ENCODE data around the gene SLC9A9.

Gene SLC9A9

GRCh38 chr3:143484846-143485512 is 363.3 kb downstream of the SLC9A9 start:
- no peak for DNase-seq

DNA sequence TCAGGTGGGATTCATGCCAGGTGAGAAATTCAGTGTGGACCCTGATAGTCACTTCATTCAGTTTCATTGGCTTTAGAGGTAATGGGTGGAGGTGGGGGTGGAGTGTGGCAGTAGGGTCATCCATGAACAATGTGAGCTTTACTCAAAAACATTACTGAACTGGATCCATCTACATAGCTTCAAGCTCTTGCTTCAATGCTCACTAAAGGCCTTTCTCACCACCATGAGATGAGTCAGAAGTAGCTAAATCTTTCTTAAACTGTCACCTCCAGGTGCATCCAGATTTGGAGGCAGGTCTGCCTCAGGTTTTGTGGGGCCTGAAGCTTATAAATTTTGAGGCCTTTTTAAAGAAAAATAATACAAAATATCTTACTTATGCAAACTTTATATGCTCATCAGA is 365.1 kb downstream of the SLC9A9 start:
- DNase-seq = no peak

DNA sequence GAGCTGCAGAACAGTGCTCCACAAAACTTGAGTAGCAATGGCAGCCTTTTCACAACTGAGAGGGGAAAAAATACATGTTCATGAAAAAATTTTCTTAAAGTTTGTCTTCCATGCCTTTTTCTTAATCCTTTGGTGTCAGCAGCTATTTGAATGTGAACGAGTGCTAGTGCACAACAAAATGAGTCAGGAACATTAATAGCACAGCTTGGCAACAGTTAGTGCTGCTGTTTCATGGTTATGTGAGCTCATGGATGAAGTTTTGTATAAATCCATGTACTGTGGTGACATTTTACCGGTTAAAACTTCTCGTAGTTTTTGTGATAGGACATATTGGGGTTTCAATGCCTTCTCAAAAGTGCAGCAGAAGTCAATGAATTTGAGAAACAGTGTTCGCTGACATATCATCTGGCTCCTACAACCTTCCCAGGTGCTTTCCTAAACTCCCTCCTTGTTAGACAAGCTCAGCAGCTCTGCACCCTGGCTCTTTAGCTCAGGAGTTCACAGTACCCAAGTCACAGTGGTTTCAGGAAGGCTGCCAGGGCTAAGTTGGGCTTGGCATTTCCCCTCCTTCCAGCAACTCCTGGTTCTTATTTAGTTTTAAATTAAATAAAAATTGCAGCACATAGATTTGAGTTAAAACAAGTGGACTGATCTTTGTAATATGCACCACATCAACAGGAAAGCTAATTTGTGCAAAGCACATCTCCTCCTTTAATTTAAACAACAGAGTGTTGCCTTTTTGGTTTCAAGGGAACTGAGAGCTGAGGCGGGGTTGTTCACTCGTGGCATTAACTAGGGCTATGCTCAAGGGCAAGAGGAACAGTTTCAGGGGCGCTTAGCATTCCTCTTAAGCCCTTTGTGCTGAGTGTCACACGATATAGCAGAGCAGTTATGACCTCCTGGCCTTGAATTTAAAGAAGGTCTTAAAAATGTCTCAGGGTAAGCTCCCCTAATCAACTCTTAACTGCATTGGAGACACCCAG is 365.9 kb downstream of the SLC9A9 start:
- DNase-seq = no peak

GRCh38 chr3:143480344-143480743 is 367.9 kb downstream of the SLC9A9 start:
- DNase-seq = no peak

DNA sequence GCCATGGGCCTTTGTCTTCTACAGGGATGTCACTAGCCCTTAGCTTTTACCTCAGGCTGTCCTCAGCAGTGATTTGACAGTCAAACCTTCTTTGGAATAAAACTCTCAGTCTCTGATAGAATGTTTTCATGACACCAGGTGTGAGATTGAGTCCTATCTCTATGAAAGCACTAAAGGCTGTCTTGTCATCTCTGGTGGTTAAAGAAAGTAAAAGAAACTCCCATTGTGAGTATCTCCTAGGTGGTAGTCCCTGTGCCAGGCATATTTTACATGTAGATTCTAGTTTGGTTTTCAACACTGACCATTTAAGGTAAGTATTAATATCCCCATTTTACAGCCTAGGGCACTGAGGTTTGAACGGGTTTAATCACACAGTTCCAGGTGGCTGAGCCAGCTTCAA is 368.5 kb downstream of the SLC9A9 start:
- DNase-seq = no peak

DNA sequence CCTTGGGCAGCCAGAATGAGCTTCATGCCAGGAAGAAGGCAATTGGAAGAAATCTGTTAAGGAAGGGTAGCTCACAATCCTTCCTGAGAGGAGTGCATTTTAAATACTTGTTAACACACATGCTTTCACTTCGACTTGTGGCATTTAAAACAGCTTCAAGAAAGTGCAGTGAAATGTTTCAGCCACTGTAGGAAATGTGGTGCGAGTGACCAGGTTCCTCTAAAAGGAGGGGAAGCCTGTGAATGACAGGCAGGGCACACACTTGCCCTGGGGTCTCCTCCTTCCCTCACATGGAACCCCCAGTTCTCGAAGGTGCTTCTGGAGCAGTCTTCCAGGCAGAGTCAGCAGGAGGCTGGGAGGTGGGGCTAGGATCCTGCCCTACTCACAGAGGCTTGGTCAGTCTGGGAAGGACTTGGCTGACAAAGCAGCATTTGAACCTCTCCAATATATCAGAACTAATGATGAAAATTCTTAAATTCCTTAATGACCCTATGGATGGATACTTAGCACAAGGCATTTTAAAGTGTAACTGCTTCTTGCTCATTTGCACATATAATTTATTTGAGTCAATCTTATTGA is 370.1 kb downstream of the SLC9A9 start:
- DNase-seq = no peak

DNA sequence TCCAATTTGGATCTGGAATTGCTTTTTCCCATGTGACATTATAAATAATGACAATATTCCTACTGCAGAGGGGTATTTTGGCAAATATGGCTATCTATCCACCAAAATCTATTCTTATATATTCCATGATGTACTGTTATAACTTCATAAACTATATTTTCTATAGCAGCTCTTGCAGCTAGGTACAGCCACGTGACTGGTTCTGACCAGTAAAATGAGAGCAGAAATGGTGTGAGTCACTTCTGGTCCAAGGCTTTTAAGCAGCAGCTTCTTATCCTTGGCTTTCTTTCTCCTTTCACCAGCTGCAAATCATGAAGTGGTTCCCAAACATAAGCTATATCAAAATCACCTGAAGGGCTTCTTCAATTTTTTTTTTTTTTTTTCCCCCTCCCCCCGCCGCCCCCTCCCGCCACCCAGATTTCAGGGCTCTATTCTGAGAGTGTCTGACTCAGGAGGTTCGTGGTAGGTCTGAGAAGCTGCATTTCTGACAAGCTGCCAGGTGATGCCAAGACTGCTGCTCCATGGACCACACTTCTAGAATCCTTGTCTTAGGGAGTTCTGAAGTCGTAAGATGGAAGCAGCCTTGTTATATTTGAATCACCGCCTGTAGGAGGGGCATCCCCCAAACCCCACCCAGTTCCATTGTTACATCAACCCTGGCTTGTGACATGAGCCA is 371.2 kb downstream of the SLC9A9 start:
- DNase-seq = no peak

DNA sequence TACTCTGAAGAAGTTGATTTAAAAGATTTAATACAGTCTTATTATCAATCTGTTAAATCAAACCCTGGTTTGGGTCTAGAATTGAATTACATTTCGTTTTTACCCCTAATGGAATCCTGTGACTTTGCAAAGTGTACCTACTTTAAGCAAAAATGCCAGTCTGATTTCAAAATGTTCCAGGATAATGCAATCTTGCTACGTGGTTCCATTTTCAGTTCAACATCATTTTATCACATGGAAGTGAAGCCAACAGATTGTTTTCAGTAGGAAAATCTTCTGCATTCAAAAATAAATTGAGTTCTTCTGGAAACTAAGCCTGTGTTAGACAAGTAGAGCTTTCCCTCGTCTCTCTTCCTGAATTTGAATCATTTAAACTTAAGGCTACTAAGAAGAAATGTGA is 372.3 kb downstream of the SLC9A9 start:
- no peak for DNase-seq

- DNase-seq = no peak
Observed at GRCh38 chr3:143472731-143473523, 375.3 kb downstream of the SLC9A9 start.

DNA sequence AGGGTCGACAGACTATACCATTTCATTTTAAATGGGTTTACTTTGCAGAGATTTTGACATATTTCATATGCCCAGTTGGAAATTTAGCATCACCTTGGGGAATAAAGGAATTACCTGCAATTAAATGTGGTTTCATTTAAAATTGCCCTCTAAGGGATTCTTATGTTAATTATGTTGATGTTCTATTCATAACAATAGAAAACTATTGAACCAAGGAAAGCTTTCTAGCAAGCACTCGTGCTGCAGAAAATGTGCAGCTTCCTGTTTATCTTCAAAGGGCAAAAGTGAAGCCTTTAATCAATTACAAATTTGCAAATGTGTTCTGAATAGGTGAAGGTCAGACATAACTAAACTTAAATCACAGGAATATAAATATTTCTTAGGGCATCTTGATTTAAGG is 376.6 kb downstream of the SLC9A9 start:
- DNase-seq = no peak

DNA sequence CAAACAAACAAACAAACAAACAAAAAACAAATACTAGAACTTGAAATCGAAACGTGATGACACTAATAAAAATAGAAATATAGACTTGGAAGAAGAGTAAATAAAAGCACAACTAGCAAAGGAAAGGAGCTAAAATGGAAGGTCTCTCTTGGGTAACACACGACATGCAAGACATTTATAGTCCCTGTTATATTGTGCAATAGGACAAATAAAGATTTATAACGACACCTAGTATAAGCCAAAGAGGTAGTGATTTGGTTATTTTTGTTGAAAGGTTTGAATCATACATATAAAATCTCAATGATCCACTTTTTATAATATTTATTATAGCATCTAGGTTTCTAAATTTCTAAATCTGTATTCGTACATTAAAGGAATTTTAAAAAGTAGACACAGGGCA is 379.1 kb downstream of the SLC9A9 start:
- no peak for DNase-seq

DNA sequence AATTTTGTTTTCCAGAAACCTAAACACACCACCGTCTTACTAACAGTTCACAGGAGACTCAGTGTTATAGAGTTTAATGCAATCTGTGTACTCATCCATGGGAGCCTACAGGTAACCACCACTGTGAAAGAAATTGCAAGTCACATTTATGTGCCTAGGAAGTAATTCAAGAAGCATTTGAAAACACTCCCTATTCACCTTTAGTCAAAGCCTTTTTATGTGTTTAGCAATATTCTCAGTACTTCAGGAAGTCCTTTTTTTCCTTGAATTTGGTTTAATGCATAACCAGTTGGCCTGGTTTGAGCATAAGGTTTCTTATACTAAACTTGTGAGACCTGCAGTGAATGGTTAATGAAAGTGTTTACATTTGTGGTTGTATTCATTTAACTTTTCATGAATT is 382.6 kb downstream of the SLC9A9 start:
- no peak for DNase-seq

DNA sequence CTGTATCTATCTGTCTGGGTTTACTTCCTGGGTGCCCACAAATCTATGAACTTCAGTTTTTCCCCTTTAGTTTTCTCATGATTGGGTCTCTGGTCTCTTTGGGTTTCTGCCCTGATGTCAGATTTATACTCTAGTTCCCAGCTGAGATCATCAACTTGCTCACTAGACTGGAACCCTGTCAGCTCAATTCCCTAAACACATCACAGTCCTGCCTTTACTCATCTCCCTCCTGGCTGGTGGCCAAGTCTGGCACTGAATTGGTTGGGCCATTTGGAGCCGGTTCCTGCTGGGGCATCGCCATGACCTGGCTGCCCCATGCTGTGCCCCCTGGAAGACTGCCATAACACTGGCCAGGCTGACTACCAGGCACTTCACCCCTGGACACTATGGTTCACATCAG is 383.4 kb downstream of the SLC9A9 start:
- no peak for DNase-seq

- no peak for DNase-seq
Observed at GRCh38 chr3:143455480-143455879, 392.8 kb downstream of the SLC9A9 start.

GRCh38 chr3:143450632-143451031 is 397.6 kb downstream of the SLC9A9 start:
- no peak for DNase-seq

GRCh38 chr3:143447491-143447890 is 400.8 kb downstream of the SLC9A9 start:
- DNase-seq = no peak

- DNase-seq = no peak
Observed at GRCh38 chr3:143445118-143445517, 403.1 kb downstream of the SLC9A9 start.

DNA sequence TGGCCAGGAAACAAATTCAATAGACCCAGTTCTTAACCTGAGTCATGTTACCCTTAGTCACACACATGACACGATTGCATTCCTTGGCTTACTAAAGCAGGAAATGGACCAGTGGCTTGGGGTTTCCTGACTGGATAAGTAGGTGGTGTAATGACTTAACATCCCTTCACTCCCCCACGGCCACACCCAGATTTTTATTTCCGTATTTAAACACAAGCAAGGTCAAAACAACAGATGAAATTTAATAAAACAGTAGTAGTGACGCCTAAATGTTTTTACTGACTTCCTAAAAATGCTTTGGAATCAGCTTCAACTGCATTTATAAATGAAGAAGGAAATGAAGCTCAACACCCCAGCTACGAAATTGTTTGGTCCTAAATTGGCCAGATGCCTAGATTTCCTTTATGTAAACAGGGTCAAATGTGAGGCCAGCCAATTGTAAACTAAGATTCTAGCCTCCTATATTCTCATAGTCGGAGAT is 404.4 kb downstream of the SLC9A9 start:
- peak; percentile 94 for DNase-seq

DNA sequence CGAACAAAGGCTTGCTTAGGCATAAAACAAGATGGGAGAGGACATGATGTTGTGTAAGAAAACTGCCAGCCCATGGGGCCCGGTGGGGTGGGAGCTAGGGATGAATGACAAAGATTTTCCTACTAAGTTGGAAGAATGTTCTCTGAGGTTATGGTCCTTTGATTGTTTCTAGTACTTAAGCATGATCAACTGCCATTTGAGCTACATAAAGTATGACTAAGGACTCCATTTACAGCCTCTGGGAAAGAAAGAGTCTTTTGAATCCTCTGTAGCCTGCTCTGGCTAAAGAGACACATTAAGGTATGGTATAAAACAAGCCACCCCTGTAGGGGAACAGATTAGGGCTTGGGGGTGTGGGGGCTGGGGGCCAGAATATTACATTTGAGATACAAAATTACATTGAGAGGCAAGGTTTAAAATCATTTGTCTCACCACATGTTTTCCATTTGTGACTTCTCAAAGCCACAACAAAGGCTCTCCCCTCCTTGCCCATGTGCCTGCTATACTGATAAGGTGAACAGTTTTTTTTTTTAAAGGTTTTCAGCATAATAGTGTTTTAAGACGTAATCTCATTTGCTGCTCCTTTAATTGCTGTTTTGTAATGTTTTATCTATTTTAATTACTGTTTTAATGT is 405.3 kb downstream of the SLC9A9 start:
- no peak for DNase-seq

- DNase-seq = no peak
Observed at GRCh38 chr3:143441516-143442171, 406.6 kb downstream of the SLC9A9 start.

DNA sequence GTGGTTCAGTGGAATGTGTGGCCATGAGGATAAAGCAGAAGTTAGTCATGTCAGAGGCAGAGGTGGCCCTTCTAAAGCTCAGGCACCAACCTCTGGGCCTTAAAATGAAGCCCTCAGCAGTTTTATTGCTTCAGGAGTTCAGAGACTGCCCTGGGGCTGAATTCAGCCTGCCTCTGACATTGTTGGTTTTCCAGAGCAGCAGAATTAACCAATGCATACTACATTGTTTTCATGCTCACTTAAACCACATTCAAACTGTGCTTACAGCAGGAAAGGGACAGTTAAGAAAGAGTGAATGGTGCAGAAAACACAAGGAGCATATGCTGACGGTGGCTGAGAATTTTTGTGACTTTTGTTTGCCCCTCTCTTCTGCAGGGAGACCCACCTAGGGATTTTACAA is 408.5 kb downstream of the SLC9A9 start:
- no peak for DNase-seq
